Stimulated activated CD8-positive, alpha-beta memory T cell treated with anti-CD3 and anti-CD28 coated beads, Interleukin-7, amount 100 ng/mL, for 24 hours (primary cell): ENCODE results near the gene NKX2-1.
"Not testable (repeated sequence)": the region's sequence is repeated elsewhere in the genome, so short reads cannot be mapped to it uniquely, and the experiment has no call there.

ENCODE experiments used
- DNase-seq: peaks from one replicate; pipeline ENCODE4 v3.0.0-alpha.2; 2020; ENCODE audit warnings: low read depth

Gene NKX2-1

GRCh38 chr14:36505181-36505815 lies 14.7 kb downstream of the NKX2-1 start:
- DNase-seq = no peak

- no peak for DNase-seq
These were observed 15.3 kb downstream of the NKX2-1 start for GRCh38 chr14:36504771-36505175.

- DNase-seq = no peak
These were observed 16.0 kb downstream of the NKX2-1 start for GRCh38 chr14:36503771-36504741.

- DNase-seq = no peak
These were observed 17.2 kb downstream of the NKX2-1 start for GRCh38 chr14:36502558-36503508.

- no peak for DNase-seq
These were observed 21.1 kb downstream of the NKX2-1 start for GRCh38 chr14:36498938-36499337.

- no peak for DNase-seq
These were observed 23.7 kb downstream of the NKX2-1 start for GRCh38 chr14:36496346-36496745.

- DNase-seq = no peak
These were observed 24.4 kb downstream of the NKX2-1 start for GRCh38 chr14:36495666-36496065.

- DNase-seq = no peak
These were observed 26.3 kb downstream of the NKX2-1 start for GRCh38 chr14:36493761-36494160.

GRCh38 chr14:36485773-36486172 lies 34.3 kb downstream of the NKX2-1 start:
- no peak for DNase-seq

GRCh38 chr14:36479344-36479743 lies 40.7 kb downstream of the NKX2-1 start:
- DNase-seq = no peak

GRCh38 chr14:36478782-36479181 lies 41.2 kb downstream of the NKX2-1 start:
- no peak for DNase-seq

- no peak for DNase-seq
These were observed 42.8 kb downstream of the NKX2-1 start for GRCh38 chr14:36477266-36477665.

GRCh38 chr14:36476061-36476460 lies 44.0 kb downstream of the NKX2-1 start:
- not testable (repeated sequence) for DNase-seq

- DNase-seq = no peak
These were observed 45.4 kb downstream of the NKX2-1 start for GRCh38 chr14:36474593-36474992.

GRCh38 chr14:36471431-36471830 lies 48.6 kb downstream of the NKX2-1 start:
- no peak for DNase-seq

- no peak for DNase-seq
These were observed 52.7 kb downstream of the NKX2-1 start for GRCh38 chr14:36467332-36467731.
